Activated T-cell treated with anti-CD3 and anti-CD28 coated beads, Interleukin-2, amount 50 U/mL, for 72 hours (primary cell): ENCODE results near the gene ZNF396. TPM values are rescaled to one million over a fixed set of nuclear protein-coding genes. Genes with fewer than 3 reads are reported as not detected.

ENCODE experiments used
- ATAC-seq, 2 donors: fragments of 150-1000 bp; cut with Tn5 transposase; replicated peaks in 1 of 2; 2 replicates each; pipeline ENCODE4 v1.10.0; 2021; ENCODE audit warnings: moderate library complexity in 2 of 2, mild to moderate bottlenecking in 1 of 2
- DNase-seq, 2 donors: peaks; one replicate each; pipeline ENCODE4 v3.0.0; 2021 to 2022; ENCODE audit warnings: mixed read lengths in 1 of 2
- H3K27ac Mint-ChIP-seq: one replicate; pipeline ENCODE4 v1.8.0; 2022; ENCODE audit warnings: mild to moderate bottlenecking, moderate library complexity, mixed read lengths
- H3K27me3 Mint-ChIP-seq: one replicate; pipeline ENCODE4 v1.8.0; 2022; ENCODE audit warnings: low read depth, mixed read lengths
- H3K36me3 Mint-ChIP-seq, 2 donors: one replicate each; pipeline ENCODE4 v1.8.0; 2022; ENCODE audit warnings: mixed read lengths in 2 of 2, mild to moderate bottlenecking in 1 of 2; ENCODE audit not compliant: insufficient read depth in 2 of 2
- H3K4me1 Mint-ChIP-seq: one replicate; pipeline ENCODE4 v1.8.0; 2022; ENCODE audit warnings: low read depth, mixed read lengths
- H3K4me3 Mint-ChIP-seq, 2 donors: one replicate each; pipeline ENCODE4 v1.8.0; 2022; ENCODE audit warnings: mild to moderate bottlenecking in 2 of 2, mixed read lengths in 2 of 2, moderate library complexity in 2 of 2
- H3K9me3 Mint-ChIP-seq, 2 donors: one replicate each; pipeline ENCODE4 v1.8.0; 2022; ENCODE audit warnings: mixed read lengths in 2 of 2
- total RNA-seq, 2 donors: library from RNA; stranded (reverse); gene quantifications; one replicate each; pipeline ENCODE4 v1.2.3, GENCODE V29; 2022

Gene ZNF396
- total RNA-seq, 2 donors from 2014 or later: 2.5 to 3.8 TPM

DNA sequence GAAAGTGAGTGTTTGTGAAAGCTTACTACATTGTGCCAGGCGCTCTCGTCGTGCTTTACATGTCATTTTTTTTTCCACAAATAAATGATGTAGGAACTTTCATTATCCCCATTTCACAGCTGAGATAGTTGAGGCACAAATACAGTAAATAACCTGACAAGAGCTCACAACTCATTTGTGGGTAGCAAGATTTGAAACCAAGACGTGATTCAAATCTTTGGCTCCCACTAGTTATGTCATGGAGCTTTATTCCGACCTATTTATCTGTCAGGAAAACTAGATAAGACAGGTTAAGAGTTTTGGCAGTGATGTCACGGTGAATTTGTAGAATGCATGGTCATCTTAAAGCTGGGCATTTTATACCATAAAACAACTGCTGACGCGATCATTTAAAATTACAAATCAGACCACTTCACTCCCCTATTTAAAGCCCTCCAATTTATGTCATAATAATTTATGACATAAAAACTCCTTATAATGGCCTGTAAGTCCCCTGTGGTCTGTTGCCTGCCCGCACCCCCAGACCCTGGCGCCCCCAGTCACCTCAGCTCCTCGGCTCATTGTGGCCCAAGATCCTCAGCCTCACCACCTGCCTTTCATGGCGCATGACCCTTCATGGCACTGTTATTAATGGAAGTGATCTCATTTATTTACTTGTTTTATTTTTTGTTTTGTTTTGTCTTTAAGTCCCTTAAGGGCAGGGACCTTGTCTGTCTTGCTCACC is 32.2 kb downstream of the ZNF396 start:
- DNase-seq (no peak), ATAC-seq (no peak)
- peaks cover 38% of the 10 kb centered on the region for H3K4me1 Mint-ChIP-seq
- H3K27ac Mint-ChIP-seq: peak overlapping the region; percentile 83
- H3K36me3 Mint-ChIP-seq: peaks cover 2 to 7% of the 10 kb centered on the region in 2 donors
- no peaks in the 10 kb centered on the region for H3K27me3 Mint-ChIP-seq
- H3K4me3 Mint-ChIP-seq: peak overlapping the region; percentile 88 to 94
- H3K9me3 Mint-ChIP-seq: no peaks in the 10 kb centered on the region

- H3K36me3 Mint-ChIP-seq: peaks cover 2 to 14% of the 10 kb centered on the region in 2 donors
- peaks cover 41% of the 10 kb centered on the region for H3K4me1 Mint-ChIP-seq
- H3K27ac Mint-ChIP-seq: peak within 1 kb of the TSS; percentile 96
- no peaks in the 10 kb centered on the region for H3K9me3 Mint-ChIP-seq
- H3K27me3 Mint-ChIP-seq: no peaks in the 10 kb centered on the region
- ATAC-seq (peak; percentile 91), DNase-seq (peak; percentile 95)
- peak within 1 kb of the TSS; percentile 88 to 94 for H3K4me3 Mint-ChIP-seq
These were observed 33.0 kb downstream of the ZNF396 start, which contains the start of gene ZNF24 for GRCh38 chr18:35343936-35344735. Gene ZNF24, minus strand, starts transcription at chr18:35344420. Its CDS starts 3,770 bp downstream, at chr18:35340650.

GRCh38 chr18:35343488-35343935 is 33.6 kb downstream of the ZNF396 start:
- peak overlapping the region; percentile 88 to 94 for H3K4me3 Mint-ChIP-seq
- H3K4me1 Mint-ChIP-seq: peaks cover 45% of the 10 kb centered on the region
- no peaks in the 10 kb centered on the region for H3K9me3 Mint-ChIP-seq

GRCh38 chr18:35337286-35337685 is 39.9 kb downstream of the ZNF396 start:
- DNase-seq: no peak
- no peaks in the 10 kb centered on the region for H3K9me3 Mint-ChIP-seq
- peaks cover 19 to 62% of the 10 kb centered on the region in 2 donors for H3K36me3 Mint-ChIP-seq

More at GRCh38 chr18:35343488-35343935, 33.6 kb downstream of the ZNF396 start:
- Mint-ChIP-seq H3K27me3 (no peaks in the 10 kb centered on the region), H3K27ac (peak overlapping the region; percentile 96), H3K36me3 (peaks cover 5 to 21% of the 10 kb centered on the region in 2 donors)
- ATAC-seq: no peak
- no peak for DNase-seq

DNA sequence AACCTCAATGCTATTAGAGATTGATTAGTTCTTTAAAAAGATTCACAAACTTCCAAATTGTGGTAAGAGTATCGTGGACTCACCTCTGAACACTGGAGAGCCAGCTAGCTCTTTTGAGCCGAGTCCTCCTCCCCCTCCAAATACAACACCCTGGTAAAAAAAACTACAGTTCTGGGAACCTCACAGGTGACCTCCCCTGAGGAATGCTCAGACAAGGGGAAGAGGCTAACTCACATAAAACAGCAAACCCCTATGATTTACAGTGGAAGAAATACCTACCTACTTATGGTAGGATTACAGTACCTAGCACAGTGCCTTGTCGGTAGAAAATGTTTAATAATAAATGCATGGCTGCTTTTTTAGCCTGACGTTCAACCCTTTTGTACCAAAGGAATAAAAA is 41.3 kb downstream of the ZNF396 start:
- Mint-ChIP-seq H3K36me3 (peaks cover 19 to 62% of the 10 kb centered on the region in 2 donors), H3K9me3 (no peaks in the 10 kb centered on the region), H3K27ac (no peak overlapping the region), H3K4me1 (peaks cover 25% of the 10 kb centered on the region), H3K4me3 (no peak overlapping the region), H3K27me3 (no peaks in the 10 kb centered on the region)
- no peak for ATAC-seq
- no peak for DNase-seq

More at GRCh38 chr18:35337286-35337685, 39.9 kb downstream of the ZNF396 start:
- H3K4me3 Mint-ChIP-seq: no peak overlapping the region
- peak overlapping the region; percentile 31 for H3K27ac Mint-ChIP-seq
- peaks cover 32% of the 10 kb centered on the region for H3K4me1 Mint-ChIP-seq
- no peaks in the 10 kb centered on the region for H3K27me3 Mint-ChIP-seq
- no peak for ATAC-seq

- Mint-ChIP-seq H3K9me3 (no peaks in the 10 kb centered on the region), H3K4me1 (peaks cover 18% of the 10 kb centered on the region), H3K4me3 (no peak overlapping the region), H3K27me3 (no peaks in the 10 kb centered on the region), H3K36me3 (peaks cover 19 to 57% of the 10 kb centered on the region in 2 donors), H3K27ac (peak overlapping the region; percentile 80)
- ATAC-seq (no peak), DNase-seq (no peak)
These were observed 42.3 kb downstream of the ZNF396 start for GRCh38 chr18:35334821-35335220.

DNA sequence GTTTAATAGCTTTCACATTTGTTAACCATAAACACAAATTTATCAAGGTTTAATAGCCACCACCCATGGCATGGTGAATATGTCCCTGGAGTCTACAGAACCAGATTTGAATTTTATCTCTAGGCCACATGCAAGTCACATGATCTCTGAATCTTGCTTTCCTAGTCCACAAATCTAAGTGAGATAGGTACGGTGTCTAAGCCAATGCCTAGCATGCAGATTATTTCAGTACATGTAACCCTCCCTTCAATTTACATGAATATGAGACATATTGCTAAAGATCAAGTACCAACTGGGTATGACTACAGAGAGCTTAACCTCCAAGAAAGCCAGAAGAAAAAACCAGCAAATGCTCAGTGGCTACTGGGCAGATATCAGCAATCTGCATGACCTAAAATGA is 42.9 kb downstream of the ZNF396 start:
- no peak for ATAC-seq
- H3K9me3 Mint-ChIP-seq: no peaks in the 10 kb centered on the region
- H3K4me3 Mint-ChIP-seq: no peak overlapping the region
- peaks cover 15% of the 10 kb centered on the region for H3K4me1 Mint-ChIP-seq
- peak overlapping the region; percentile 20 for H3K27ac Mint-ChIP-seq
- DNase-seq: no peak
- H3K36me3 Mint-ChIP-seq: peaks cover 19 to 51% of the 10 kb centered on the region in 2 donors
- no peaks in the 10 kb centered on the region for H3K27me3 Mint-ChIP-seq

DNA sequence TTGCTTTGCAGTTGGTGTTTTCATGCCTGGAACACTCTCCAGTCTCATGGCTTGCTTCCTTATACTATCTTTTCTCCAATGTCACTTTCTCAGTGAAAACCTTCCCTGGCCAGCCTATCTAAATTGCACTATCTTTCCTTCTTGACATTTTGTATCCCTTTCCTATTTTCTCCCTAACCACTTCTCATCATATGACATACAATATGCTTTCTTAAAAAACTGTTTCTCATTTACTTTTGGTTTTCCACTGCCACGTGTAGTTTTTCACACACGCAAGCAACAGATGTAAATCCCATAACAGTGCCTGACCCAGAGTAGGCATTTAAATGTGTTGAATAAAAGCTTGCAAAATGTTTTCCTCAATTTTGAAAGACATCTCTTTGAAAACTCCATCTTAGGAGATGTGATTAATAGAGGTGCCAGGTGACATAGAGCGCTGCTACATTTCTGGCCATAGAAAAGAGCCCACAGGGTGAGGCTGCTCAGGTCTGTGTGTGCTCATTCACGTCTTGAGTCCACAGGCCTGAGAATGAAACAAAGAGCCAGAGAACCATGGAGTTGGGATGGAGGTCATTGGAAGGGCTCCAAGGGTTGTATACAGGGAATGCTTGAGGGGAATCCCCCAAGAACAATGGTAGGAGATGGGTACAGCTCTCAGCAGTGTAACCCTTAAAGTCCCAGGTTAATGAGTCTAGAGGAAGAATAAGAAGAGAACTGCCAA is 45.6 kb downstream of the ZNF396 start:
- Mint-ChIP-seq H3K27me3 (no peaks in the 10 kb centered on the region), H3K4me1 (peaks cover under 1% of the 10 kb centered on the region), H3K9me3 (peaks cover 0 to 2% of the 10 kb centered on the region in 2 donors), H3K36me3 (peaks cover 15 to 28% of the 10 kb centered on the region in 2 donors), H3K27ac (no peak overlapping the region), H3K4me3 (no peak overlapping the region)
- no peak for DNase-seq
- ATAC-seq: no peak

DNA sequence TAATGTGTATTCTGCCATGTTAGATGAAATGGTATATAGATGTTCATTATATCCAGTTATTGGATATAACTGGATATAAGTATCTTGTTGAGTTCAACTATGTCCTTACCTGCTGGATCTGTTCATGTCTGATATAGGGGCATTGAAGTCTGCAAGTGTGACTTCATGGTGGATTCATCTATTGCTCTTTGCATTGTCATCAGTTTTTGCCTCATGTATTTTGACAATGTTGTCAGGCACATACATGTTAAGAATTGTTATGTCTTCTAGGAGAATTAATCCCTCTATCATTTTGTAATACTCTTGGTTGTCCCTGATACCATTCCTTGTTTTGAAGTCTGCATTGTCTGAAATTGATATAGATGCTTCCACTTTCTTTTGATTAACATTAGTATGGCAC is 48.3 kb downstream of the ZNF396 start:
- H3K27ac Mint-ChIP-seq: no peak overlapping the region
- DNase-seq (no peak), ATAC-seq (no peak)
- H3K4me3 Mint-ChIP-seq: no peak overlapping the region
- peaks cover 0 to 2% of the 10 kb centered on the region in 2 donors for H3K9me3 Mint-ChIP-seq
- H3K36me3 Mint-ChIP-seq: peaks cover 8 to 13% of the 10 kb centered on the region in 2 donors
- no peaks in the 10 kb centered on the region for H3K27me3 Mint-ChIP-seq
- no peaks in the 10 kb centered on the region for H3K4me1 Mint-ChIP-seq

DNA sequence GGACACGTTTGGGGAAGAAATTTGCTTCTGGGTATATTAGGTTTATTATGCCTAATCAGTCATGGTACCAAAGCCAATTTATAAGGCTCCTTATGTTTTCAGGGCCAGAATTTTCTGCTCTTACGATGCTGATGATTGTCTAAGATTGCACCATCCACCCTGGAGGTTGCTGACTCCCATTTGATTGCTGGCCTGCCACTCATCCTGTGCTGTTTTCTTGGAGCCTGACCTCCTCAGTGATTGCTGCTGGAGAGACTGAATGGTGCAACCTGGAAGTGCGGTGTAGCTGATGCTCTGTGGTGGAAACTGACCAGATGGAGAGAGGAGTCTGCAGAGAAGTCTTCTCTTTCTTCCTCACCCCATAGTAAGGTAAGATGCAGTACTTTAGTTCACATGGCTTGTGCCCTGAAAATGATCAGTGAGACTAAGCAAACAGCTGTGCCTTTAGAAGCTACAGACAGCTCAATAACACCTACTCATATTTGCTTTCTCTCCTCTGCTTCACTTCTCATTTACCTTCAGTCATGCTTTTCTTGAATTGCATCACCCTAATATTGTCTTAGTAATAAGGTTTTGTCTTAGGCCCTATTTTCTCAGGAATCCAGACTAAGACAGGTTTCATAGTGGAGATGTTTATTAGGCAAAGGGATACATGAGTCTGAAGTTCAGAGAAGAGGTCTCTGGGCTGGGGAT is 50.3 kb downstream of the ZNF396 start:
- Mint-ChIP-seq H3K27ac (peak overlapping the region; percentile 11), H3K36me3 (peaks cover 0 to 5% of the 10 kb centered on the region in 2 donors), H3K4me1 (no peaks in the 10 kb centered on the region), H3K27me3 (no peaks in the 10 kb centered on the region), H3K4me3 (no peak overlapping the region), H3K9me3 (peaks cover 0 to 2% of the 10 kb centered on the region in 2 donors)
- ATAC-seq: peak; percentile 49 to 69
- DNase-seq: no peak

- DNase-seq (no peak), ATAC-seq (no peak)
- Mint-ChIP-seq H3K9me3 (peaks cover 0 to 2% of the 10 kb centered on the region in 2 donors), H3K27ac (no peak overlapping the region), H3K4me1 (no peaks in the 10 kb centered on the region), H3K4me3 (no peak overlapping the region), H3K27me3 (no peaks in the 10 kb centered on the region), H3K36me3 (peaks cover 0 to 5% of the 10 kb centered on the region in 2 donors)
These were observed 52.0 kb downstream of the ZNF396 start for GRCh38 chr18:35324926-35325655.
